Stimulated activated naive CD8-positive, alpha-beta T cell treated with anti-CD3 and anti-CD28 coated beads, Interleukin-15, Interleukin-2, amounts not matched to agents 100 ng/mL and 50 ng/mL, for 24 hours (primary cell): ENCODE results near the gene FSTL4.

Experiments used
- H3K27ac Mint-ChIP-seq: one replicate; pipeline ENCODE4 v1.8.0; 2021; ENCODE audit warnings: mild to moderate bottlenecking, mixed read lengths
- H3K27me3 Mint-ChIP-seq: one replicate; pipeline ENCODE4 v1.8.0; 2021; ENCODE audit warnings: mixed read lengths
- H3K36me3 Mint-ChIP-seq: one replicate; pipeline ENCODE4 v1.8.0; 2021; ENCODE audit warnings: low read depth, mixed read lengths
- H3K4me1 Mint-ChIP-seq: one replicate; pipeline ENCODE4 v1.8.0; 2021; ENCODE audit warnings: low read depth, mixed read lengths
- H3K4me3 Mint-ChIP-seq: one replicate; pipeline ENCODE4 v1.8.0; 2021; ENCODE audit warnings: mild to moderate bottlenecking, mixed read lengths
- H3K9me3 Mint-ChIP-seq: one replicate; pipeline ENCODE4 v1.8.0; 2021; ENCODE audit warnings: mixed read lengths

The FSTL4 gene

DNA sequence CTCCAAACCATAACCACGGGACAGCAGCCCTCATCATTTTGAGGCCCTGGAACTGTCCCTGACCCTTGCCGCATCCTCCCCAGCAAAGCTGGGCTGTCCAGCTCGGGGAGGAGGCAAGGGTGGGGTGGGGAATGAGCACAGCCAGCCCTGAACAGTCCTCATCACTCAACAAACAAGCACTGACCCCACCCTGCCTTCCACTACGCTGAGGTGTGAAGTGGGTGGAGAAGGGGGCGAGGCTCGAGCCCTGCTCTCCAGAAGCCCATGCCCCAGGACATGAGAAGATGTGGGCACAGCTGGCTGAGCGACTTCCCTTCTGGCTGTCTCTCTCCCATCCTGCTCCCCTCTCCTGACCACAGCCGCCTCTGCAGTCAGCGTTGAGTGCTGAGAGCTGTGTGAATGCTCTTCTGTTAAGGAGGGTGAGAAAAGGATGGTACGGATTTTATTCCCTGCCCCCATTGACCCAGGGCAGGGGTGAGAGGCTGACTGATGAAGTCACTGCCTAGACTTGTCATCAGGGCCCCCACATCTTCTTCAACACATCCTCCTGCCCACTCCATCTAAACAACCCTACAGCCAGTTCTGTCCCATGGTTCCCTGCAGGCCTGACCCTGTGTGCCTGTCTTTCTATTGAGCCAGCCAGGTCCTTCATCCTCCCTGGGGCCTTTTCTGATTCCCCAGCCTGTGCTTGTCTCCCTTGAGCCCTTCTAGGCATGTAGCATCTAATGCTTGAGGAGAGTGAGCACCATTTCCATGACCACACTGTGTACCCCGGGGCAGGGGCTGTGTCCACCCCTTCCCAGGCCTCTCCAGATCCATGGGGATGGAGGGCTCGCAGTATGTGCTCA, 276.0 kb downstream of the FSTL4 start:
- Mint-ChIP-seq H3K9me3 (no peaks in the 10 kb centered on the region), H3K27me3 (peaks cover 4% of the 10 kb centered on the region), H3K4me3 (no peak overlapping the region), H3K27ac (no peak overlapping the region), H3K4me1 (peaks cover 28% of the 10 kb centered on the region), H3K36me3 (no peaks in the 10 kb centered on the region)

DNA sequence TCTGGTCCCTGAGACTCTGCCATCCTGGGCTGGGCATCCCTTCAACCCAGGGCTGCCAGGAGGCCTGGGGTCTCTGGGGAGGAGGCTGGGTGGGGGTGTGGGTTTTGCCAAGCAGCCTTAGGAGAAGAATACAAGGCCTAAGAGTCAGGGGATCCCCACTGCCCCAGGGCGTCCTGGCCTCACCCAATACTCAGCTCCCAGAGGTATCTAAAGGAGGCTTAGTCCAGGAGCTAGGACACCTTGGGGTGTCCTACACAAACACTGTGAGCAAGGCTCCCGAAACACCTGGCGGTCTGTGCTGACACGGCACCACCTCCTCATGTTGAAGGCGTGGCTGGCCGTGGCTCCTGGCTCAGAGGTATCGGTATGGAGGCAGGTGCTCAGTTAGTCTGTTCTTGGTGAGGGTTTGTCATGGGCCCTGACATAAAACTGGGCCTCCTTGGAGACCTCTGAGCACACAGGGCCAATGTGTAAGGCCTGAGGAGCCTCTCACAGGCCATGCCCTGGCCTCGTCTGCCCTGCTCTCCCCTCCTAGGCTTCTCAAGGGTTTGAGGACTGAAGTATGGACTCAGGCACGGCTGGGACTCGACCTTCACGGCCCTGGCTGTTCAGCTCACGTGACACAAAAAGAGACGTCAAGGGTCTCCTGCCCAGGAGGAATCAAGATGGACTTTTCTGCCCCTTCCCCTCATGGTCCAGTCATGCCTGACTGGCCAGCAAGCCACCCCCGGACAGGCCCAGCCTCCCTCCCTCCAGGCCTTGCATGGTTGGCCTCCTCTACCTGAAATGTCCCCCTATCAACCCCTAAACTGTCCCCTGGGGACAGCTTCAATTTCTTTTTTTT, 277.3 kb downstream of the FSTL4 start:
- H3K4me1 Mint-ChIP-seq, result peaks cover 29% of the 10 kb centered on the region
- H3K27me3 Mint-ChIP-seq, result peaks cover 4% of the 10 kb centered on the region
- no peaks in the 10 kb centered on the region for H3K36me3 Mint-ChIP-seq
- no peaks in the 10 kb centered on the region for H3K9me3 Mint-ChIP-seq
- H3K27ac Mint-ChIP-seq, result no peak overlapping the region
- H3K4me3 Mint-ChIP-seq, result no peak overlapping the region

DNA sequence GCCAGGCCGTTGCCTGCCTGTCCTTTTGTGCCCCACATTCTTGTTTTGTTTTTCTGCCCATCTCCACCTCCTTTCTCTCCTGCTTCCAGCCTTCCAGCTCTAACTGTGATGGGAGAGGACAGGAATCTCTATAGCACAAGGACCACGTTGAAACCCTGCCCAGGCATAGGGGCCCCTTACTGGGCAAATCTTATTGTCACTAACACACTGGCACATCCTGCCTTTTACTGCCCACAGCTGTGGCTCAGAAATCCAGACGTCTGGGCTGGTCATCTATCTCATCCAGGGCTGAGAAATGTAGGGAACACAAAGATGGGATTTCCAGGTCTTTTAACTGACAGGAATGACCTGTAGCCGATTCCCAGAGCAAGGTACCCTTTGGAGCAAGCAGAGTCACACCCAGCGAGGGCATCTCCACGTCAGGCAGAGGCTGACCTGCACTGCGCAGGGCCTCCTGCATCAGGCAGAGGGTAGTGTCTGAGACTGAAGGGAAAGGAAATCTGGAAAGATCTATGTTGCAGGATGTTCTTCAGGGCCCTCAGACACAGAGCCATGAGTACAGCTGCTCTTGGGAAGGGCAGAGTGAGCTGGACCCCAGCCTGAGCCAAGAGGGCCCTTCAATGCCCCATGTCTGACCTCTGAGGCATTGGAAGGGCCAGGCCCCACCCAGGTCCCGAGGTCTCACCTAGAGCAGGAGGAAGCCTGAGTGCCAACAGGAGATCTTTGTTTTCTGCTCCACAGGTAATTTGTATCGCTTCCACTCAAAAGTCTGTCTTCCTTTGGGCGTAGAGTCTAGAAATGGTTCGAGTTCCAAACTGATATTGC, 278.8 kb downstream of the FSTL4 start:
- Mint-ChIP-seq H3K9me3 (no peaks in the 10 kb centered on the region), H3K36me3 (no peaks in the 10 kb centered on the region), H3K4me3 (no peak overlapping the region), H3K27ac (no peak overlapping the region), H3K4me1 (peaks cover 29% of the 10 kb centered on the region), H3K27me3 (peaks cover 4% of the 10 kb centered on the region)

- Mint-ChIP-seq H3K36me3 (no peaks in the 10 kb centered on the region), H3K27ac (no peak overlapping the region), H3K4me3 (no peak overlapping the region), H3K27me3 (peaks cover 4% of the 10 kb centered on the region), H3K9me3 (no peaks in the 10 kb centered on the region), H3K4me1 (peaks cover 29% of the 10 kb centered on the region)
Measured at GRCh38 chr5:133332439-133333024, 279.8 kb downstream of the FSTL4 start.

DNA sequence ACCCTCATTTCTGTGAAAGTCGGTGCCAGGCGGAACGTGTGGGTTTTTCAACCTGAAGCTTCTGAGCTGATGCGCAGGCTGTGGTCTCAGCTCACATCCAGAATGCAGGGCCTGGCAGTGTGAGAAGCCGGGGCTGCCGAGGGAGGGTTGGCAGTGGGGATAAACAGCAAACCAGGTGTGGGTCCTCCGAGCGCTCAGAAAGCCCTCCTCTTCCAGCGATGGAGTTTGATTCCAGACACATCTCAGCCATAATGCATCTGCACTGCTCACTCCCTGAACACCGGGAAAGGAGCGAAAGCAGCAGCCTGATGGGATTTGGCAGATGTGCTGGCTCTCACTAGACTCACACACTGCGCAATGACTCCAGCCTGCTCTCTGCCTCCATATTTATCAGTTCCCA, 280.4 kb downstream of the FSTL4 start:
- Mint-ChIP-seq H3K27me3 (peaks cover 4% of the 10 kb centered on the region), H3K9me3 (no peaks in the 10 kb centered on the region), H3K27ac (no peak overlapping the region), H3K36me3 (no peaks in the 10 kb centered on the region), H3K4me3 (no peak overlapping the region), H3K4me1 (peaks cover 29% of the 10 kb centered on the region)

DNA sequence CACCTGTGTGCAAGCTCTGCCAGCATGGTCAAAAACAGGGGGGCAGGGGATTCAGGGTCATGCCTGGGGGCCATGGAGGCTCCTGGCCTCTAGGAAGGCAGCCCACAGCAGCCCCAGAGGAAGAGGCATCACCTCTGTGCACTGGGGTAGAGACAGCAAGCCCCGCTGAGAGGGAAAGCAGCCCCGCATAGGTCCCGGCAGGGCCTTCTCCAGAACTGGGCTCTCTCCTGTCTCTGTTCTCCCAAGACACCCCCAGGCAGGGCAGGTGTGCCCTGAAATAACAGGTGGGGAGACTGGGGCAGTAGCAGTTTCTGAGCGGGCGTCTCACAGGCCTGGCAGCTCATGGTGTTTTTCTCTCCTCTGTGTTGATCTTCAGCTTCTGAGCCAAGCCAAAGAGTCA, 281.4 kb downstream of the FSTL4 start:
- Mint-ChIP-seq H3K9me3 (no peaks in the 10 kb centered on the region), H3K4me1 (peaks cover 24% of the 10 kb centered on the region), H3K27ac (no peak overlapping the region), H3K36me3 (no peaks in the 10 kb centered on the region), H3K4me3 (no peak overlapping the region), H3K27me3 (peaks cover 4% of the 10 kb centered on the region)

- H3K27me3 Mint-ChIP-seq, result peaks cover 4% of the 10 kb centered on the region
- H3K9me3 Mint-ChIP-seq, result no peaks in the 10 kb centered on the region
- H3K4me3 Mint-ChIP-seq, result no peak overlapping the region
- no peak overlapping the region for H3K27ac Mint-ChIP-seq
- H3K4me1 Mint-ChIP-seq, result peaks cover 21% of the 10 kb centered on the region
- H3K36me3 Mint-ChIP-seq, result no peaks in the 10 kb centered on the region
Measured at GRCh38 chr5:133328800-133329199, 283.5 kb downstream of the FSTL4 start.

- H3K4me3 Mint-ChIP-seq, result no peak overlapping the region
- H3K9me3 Mint-ChIP-seq, result no peaks in the 10 kb centered on the region
- no peaks in the 10 kb centered on the region for H3K36me3 Mint-ChIP-seq
- peaks cover 4% of the 10 kb centered on the region for H3K27me3 Mint-ChIP-seq
- H3K27ac Mint-ChIP-seq, result no peak overlapping the region
- peaks cover 17% of the 10 kb centered on the region for H3K4me1 Mint-ChIP-seq
Measured at GRCh38 chr5:133327946-133328401, 284.4 kb downstream of the FSTL4 start.

DNA sequence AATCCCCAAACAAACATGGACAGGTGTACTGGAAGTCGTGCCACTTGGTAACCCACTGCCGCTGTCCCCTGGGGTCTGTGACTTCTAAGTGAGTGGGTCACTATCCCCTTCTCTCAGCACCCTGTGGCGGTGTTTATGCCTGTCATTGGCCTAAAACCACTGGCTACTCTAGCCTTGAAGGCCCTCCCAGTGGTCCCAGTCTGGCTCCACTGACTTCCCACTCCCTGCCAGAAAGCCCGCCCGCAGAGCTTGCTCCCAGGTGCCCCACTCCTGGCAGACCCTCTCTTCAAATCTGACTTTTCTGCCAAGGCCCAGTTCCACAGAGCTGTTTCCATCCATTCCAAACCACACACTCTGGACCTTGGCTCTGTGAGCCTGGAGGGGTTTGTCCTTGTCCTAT, 286.0 kb downstream of the FSTL4 start:
- Mint-ChIP-seq H3K4me3 (no peak overlapping the region), H3K27ac (no peak overlapping the region), H3K4me1 (peaks cover 13% of the 10 kb centered on the region), H3K36me3 (no peaks in the 10 kb centered on the region), H3K27me3 (no peaks in the 10 kb centered on the region), H3K9me3 (no peaks in the 10 kb centered on the region)

GRCh38 chr5:133325864-133326263, 286.5 kb downstream of the FSTL4 start:
- H3K4me3 Mint-ChIP-seq, result no peak overlapping the region
- H3K4me1 Mint-ChIP-seq, result peaks cover 14% of the 10 kb centered on the region
- H3K27ac Mint-ChIP-seq, result no peak overlapping the region
- no peaks in the 10 kb centered on the region for H3K27me3 Mint-ChIP-seq
- H3K36me3 Mint-ChIP-seq, result no peaks in the 10 kb centered on the region
- H3K9me3 Mint-ChIP-seq, result no peaks in the 10 kb centered on the region

DNA sequence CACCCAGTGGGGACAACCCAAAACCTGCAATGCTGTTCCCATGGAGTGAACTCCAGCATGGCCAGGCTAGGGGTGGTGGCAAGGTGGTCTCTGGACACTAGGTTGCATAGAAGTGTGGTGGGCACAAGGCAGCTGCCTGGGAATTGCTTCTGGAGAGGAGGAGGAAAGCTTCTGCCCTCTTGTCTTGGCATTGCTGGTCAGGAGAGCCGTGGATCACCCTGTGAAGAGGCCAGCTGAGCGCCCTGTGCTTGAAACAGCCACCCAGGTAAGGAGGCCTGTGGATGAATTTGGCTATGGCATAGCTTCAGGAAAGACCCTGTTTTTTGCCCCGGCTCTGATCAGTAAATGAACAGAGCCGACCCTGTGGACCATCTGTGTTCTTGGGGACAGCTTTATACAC, 287.4 kb downstream of the FSTL4 start:
- H3K9me3 Mint-ChIP-seq, result no peaks in the 10 kb centered on the region
- H3K27ac Mint-ChIP-seq, result no peak overlapping the region
- peaks cover 14% of the 10 kb centered on the region for H3K4me1 Mint-ChIP-seq
- H3K4me3 Mint-ChIP-seq, result no peak overlapping the region
- no peaks in the 10 kb centered on the region for H3K27me3 Mint-ChIP-seq
- no peaks in the 10 kb centered on the region for H3K36me3 Mint-ChIP-seq

DNA sequence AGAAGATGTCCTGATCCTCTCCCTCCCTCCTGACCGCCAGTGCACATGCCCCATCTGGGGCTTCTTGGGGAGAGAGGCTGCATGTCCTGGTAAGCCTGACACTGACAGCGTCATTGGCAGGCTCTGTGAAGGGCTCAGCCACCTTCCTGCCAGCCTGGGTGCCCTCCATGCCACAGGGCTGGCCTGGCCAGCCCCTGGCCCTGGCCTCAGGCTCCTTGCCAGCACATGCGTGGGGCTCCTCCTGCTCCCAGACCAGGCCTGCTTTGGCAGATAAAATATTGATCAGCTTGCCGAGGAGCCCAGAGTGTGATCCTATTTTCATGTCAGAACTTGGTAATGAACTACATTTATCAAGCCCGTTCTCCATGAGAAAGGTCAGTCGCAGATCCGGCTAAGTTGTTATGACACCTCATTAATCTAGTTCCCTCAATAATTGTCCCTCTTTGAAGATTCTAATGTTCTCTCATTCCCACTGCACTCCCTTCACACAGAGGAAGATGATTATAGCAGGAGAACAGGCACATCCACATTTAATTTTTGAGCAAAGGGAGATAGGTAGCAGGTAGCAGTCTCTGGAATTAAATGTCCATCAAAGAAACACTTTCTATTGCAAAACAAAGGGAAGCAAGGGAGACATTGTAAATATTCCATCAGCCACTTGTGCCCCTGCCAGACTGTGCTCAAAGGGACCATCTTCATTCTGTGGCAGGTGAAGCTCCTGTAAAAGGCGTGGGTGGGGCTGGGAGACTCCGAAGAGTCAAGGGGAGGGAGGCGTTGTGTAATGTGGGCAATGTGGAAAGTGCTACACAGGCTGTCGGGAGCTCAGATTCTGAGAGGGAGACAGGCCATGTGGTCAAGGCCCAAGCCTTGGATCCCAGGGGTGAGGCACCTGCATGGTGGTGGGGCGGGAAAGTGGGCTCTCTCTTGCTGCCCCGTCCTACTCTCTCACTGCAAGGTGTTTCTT, 288.6 kb downstream of the FSTL4 start:
- no peaks in the 10 kb centered on the region for H3K27me3 Mint-ChIP-seq
- no peak overlapping the region for H3K27ac Mint-ChIP-seq
- H3K4me3 Mint-ChIP-seq, result no peak overlapping the region
- no peaks in the 10 kb centered on the region for H3K9me3 Mint-ChIP-seq
- peaks cover 14% of the 10 kb centered on the region for H3K4me1 Mint-ChIP-seq
- H3K36me3 Mint-ChIP-seq, result no peaks in the 10 kb centered on the region

DNA sequence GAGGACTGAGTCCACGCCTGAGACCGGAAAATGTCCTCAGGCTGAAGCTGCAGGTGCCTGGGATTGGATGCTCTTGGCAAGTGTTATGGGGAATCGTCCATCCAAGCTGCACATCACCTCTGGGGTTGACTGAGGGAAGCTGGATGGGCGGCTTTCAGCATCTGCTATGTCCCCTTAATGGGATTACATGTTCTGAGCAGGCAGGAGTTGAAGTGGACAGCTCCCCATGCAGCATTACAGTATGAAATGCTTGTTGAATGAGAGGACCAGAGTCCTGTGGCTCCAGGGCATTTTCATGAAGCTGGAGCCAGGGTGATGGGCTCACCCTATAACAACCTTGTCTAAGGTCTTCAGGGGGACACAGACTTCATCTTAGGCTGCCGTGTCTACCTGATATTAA, 289.6 kb downstream of the FSTL4 start:
- no peak overlapping the region for H3K27ac Mint-ChIP-seq
- H3K9me3 Mint-ChIP-seq, result no peaks in the 10 kb centered on the region
- peaks cover 14% of the 10 kb centered on the region for H3K4me1 Mint-ChIP-seq
- H3K36me3 Mint-ChIP-seq, result no peaks in the 10 kb centered on the region
- no peaks in the 10 kb centered on the region for H3K27me3 Mint-ChIP-seq
- H3K4me3 Mint-ChIP-seq, result no peak overlapping the region
